MCF 10A (cell line): ENCODE data around the gene FMOD. TPM values are rescaled to one million over a fixed set of nuclear protein-coding genes. Genes with fewer than 3 reads are reported as not detected.
"Not testable (repeated sequence)": the region's sequence is repeated elsewhere in the genome, so short reads cannot be mapped to it uniquely, and the experiment has no call there.

Experiments used
- BruUV-seq: library from RNA; stranded (reverse); fragments of 400-500 nt; replicated peaks from 2 replicates; lab custom pipeline; 2021; lab: Mats Ljungman, UMichigan
- CTCF ChIA-PET: fragments of 300-600 bp; sonication (Branson Sonifier 250); formaldehyde crosslinking; extraction: SDS; loops from one replicate; lab custom pipeline; 2021; ENCODE audit warnings: antibody characterized with exemption, inconsistent platforms; lab: Yijun Ruan, JAX
- POLR2A ChIA-PET: fragments of 300-600, 350-650 bp; sonication (Branson Sonifier 250); formaldehyde crosslinking; extraction: SDS; loops from one replicate; lab custom pipeline; 2020; ENCODE audit warnings: antibody characterized with exemption, inconsistent platforms; lab: Yijun Ruan, JAX
- DNase-seq: peaks from one replicate; pipeline ENCODE4 v3.0.0-alpha.2; 2018; ENCODE audit not compliant: unreplicated experiment
- H3K27ac Mint-ChIP-seq: one replicate; pipeline ENCODE4 v1.8.0; 2022; ENCODE audit warnings: mild to moderate bottlenecking, low read depth, mixed read lengths; ENCODE audit not compliant: unreplicated experiment
- H3K27me3 Mint-ChIP-seq: one replicate; pipeline ENCODE4 v1.8.0; 2022; ENCODE audit warnings: mixed read lengths; ENCODE audit not compliant: insufficient read depth, unreplicated experiment
- H3K36me3 Mint-ChIP-seq: one replicate; pipeline ENCODE4 v1.8.0; 2022; ENCODE audit warnings: mild to moderate bottlenecking, moderate library complexity, mixed read lengths; ENCODE audit not compliant: insufficient read depth, unreplicated experiment
- H3K4me1 Mint-ChIP-seq: one replicate; pipeline ENCODE4 v1.8.0; 2022; ENCODE audit warnings: mixed read lengths; ENCODE audit not compliant: insufficient read depth, unreplicated experiment
- H3K4me3 Mint-ChIP-seq: one replicate; pipeline ENCODE4 v1.8.0; 2022; ENCODE audit warnings: mild to moderate bottlenecking, moderate library complexity, mixed read lengths; ENCODE audit not compliant: unreplicated experiment
- H3K9me3 Mint-ChIP-seq: one replicate; pipeline ENCODE4 v1.8.0; 2022; ENCODE audit warnings: mixed read lengths; ENCODE audit not compliant: unreplicated experiment
- intact Hi-C: fragments of 100-400 bp; cut with micrococcal nuclease; formaldehyde crosslinking; loops from 2 replicates; pipeline ENCODE4 v1.14.1; 2022
- total RNA-seq: library from RNA; stranded (reverse); gene quantifications from 2 replicates; pipeline ENCODE4 v1.2.3, GENCODE V29; 2022
- TF ChIP-seq, protein P1 (sequence below): fragments of 200-600 bp; IDR thresholded peaks from one replicate; pipeline ENCODE4 v1.8.0; 2022; ENCODE audit warnings: antibody characterized with exemption, mild to moderate bottlenecking; ENCODE audit not compliant: unreplicated experiment

The FMOD gene
- total RNA-seq, 1 experiment from 2014 or later: not detected

DNA sequence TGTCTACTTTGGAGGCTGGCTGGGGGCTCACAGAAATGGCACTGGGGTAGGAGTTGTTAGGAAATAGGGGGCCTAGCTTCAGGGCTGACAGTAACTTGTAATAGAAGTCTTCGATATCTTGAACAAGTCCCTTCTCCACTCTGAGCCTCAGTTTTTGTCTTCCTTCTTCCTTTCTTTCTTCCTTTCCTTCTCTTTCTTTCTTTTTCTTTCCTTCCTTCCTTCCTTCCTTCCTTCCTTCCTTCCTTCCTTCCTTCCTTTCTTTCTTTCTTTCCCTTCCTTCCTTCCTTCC lies 32.7 kb downstream of the FMOD start:
- DNase-seq: no peak
- no peaks in the 10 kb centered on the region for H3K36me3 Mint-ChIP-seq
- H3K9me3 Mint-ChIP-seq: no peaks in the 10 kb centered on the region
- TF ChIP-seq, protein P1, sequence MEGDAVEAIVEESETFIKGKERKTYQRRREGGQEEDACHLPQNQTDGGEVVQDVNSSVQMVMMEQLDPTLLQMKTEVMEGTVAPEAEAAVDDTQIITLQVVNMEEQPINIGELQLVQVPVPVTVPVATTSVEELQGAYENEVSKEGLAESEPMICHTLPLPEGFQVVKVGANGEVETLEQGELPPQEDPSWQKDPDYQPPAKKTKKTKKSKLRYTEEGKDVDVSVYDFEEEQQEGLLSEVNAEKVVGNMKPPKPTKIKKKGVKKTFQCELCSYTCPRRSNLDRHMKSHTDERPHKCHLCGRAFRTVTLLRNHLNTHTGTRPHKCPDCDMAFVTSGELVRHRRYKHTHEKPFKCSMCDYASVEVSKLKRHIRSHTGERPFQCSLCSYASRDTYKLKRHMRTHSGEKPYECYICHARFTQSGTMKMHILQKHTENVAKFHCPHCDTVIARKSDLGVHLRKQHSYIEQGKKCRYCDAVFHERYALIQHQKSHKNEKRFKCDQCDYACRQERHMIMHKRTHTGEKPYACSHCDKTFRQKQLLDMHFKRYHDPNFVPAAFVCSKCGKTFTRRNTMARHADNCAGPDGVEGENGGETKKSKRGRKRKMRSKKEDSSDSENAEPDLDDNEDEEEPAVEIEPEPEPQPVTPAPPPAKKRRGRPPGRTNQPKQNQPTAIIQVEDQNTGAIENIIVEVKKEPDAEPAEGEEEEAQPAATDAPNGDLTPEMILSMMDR: no peak
- peaks cover 12% of the 10 kb centered on the region for H3K4me1 Mint-ChIP-seq
- no peak overlapping the region for H3K27ac Mint-ChIP-seq
- intact Hi-C loops: no loop called here
- ChIA-PET CTCF (interaction anchor here (0.5 to 4.5 kb wide), 8 partner anchors 8 to 50 kb away, joined by 3 to 32 read pairs (median 6); no protein-coding TSS in a partner anchor), POLR2A (interaction anchor here (2.3 to 2.4 kb wide), 2 partner anchors 9 to 11 kb away, joined by 13 to 39 read pairs; no protein-coding TSS in a partner anchor)
- BruUV-seq: no TSS peak
- H3K4me3 Mint-ChIP-seq: no peak overlapping the region
- H3K27me3 Mint-ChIP-seq: peaks cover 39% of the 10 kb centered on the region

DNA sequence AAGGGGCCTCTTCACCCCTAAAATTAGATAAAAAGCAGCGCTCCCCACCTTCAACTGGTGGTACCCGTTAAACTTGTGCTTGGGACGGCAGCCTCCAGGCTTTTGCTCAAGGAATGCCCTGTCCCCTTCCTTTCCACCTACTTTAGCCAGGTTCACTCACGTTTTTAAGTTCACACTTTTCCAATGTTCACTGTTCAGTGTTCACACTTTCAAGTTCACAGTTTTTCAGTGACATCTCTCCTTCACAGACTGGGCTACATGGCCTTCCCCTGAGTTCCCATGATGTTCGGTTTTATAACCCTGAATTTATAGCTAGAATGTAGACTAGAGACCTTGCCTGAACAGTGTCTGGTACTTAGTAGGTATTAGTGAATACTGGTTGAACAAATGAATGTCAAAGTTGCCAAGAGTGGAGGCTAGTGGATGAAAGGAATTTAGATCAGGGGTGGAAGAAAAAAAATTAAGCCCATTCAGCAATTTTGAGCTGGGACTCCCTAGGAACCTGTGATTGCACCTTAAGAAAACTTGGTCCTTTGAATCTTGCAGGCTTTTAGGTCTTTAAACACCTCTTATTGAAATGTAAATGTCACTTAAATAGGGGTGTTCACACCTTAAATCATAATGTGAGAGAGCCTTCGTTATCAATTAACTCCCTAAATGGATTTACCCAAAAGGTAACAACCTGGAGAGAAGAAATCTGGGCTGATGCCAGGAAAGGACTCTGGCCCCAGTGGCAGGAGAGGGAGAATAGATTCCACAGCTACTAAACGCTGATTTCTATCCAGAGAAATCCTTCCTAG lies 33.3 kb downstream of the FMOD start:
- Mint-ChIP-seq H3K9me3 (no peaks in the 10 kb centered on the region), H3K27me3 (peaks cover 34% of the 10 kb centered on the region), H3K36me3 (no peaks in the 10 kb centered on the region), H3K4me3 (no peak overlapping the region), H3K27ac (no peak overlapping the region), H3K4me1 (peaks cover 7% of the 10 kb centered on the region)
- CTCF ChIA-PET: interaction anchor here (0.5 to 4.5 kb wide), 13 partner anchors 8 to 101 kb away, joined by 3 to 32 read pairs (median 6); no protein-coding TSS in a partner anchor
- intact Hi-C loops: no loop called here
- TF ChIP-seq, protein P1: no peak
- no peak for DNase-seq
- BruUV-seq: no TSS peak
- POLR2A ChIA-PET: interaction anchor here (1.2 to 2.4 kb wide), 3 partner anchors 10 to 311 kb away, joined by 4 to 39 read pairs (median 13); partner anchors contain the start of gene TMEM183A

DNA sequence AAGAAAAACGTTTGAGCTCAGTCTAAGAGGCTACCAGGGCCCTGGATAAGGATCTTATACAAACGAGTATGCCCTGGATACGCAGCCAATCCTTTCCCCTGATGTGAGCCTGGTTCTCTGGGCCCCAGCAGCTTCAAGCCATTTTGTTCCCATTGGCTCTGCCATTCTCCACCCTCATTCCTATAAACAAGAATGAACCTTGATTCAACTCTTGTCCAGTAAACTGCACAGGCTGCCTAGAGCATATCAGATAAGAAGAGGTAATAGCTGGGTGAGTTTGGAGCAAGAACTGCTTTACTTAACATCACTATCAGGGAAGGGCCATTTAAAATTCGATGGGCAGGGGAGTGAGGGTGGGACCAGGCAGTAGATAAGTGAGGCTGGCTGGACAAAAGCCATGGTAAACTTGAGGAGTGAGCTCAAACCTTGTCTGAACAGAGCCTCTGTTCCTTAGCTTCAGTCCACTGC lies 34.3 kb downstream of the FMOD start:
- intact Hi-C loops: no loop called here
- DNase-seq: no peak
- Mint-ChIP-seq H3K9me3 (no peaks in the 10 kb centered on the region), H3K4me1 (peaks cover 7% of the 10 kb centered on the region), H3K4me3 (no peak overlapping the region), H3K27ac (no peak overlapping the region), H3K27me3 (peaks cover 33% of the 10 kb centered on the region), H3K36me3 (no peaks in the 10 kb centered on the region)
- no TSS peak for BruUV-seq
- ChIA-PET POLR2A (interaction anchor here (0.5 to 2.4 kb wide), 7 partner anchors 8 to 453 kb away, joined by 3 to 39 read pairs (median 3); partner anchors contain the start of gene TMEM183A), CTCF (interaction anchor here (0.6 to 4.5 kb wide), 13 partner anchors 9 to 1127 kb away, joined by 3 to 32 read pairs (median 5); no protein-coding TSS in a partner anchor)
- TF ChIP-seq, protein P1: no peak

DNA sequence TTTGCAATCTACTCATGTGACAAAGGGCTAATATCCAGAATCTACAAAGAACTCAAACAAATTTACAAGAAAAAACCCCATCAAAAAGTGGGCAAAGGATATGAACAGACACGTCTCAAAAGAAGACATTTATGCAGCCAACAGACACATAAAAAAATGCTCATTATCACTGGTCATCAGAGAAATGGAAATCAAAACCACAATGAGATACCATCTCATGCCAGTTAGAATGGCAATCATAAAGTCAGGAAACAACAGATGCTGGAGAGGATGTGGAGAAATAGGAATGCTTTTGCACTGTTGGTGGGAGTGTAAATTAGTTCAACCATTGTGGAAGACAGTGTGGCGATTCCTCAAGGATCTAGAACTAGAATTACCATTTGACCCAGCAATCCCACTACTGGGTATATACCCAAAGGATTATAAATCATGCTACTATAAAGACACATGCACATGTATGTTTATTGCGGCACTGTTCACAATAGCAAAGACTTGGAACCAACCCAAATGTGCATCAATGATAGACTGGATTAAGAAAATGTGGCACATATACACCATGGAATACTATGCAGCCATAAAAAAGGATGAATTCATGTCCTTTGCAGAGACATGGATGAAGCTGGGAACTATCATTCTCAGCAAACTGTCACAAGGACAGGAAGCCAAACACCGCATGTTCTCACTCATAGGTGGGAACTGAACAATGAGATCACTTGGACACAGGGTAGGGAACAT lies 36.7 kb downstream of the FMOD start:
- H3K27me3 Mint-ChIP-seq: peaks cover 25% of the 10 kb centered on the region
- H3K4me3 Mint-ChIP-seq, H3K4me1 Mint-ChIP-seq, BruUV-seq, DNase-seq, H3K27ac Mint-ChIP-seq, intact Hi-C loops, H3K9me3 Mint-ChIP-seq: not testable (repeated sequence)
- POLR2A ChIA-PET: interaction anchor here (1.2 to 10.5 kb wide), 3 partner anchors 7 to 20 kb away, joined by 3 to 238 read pairs (median 8); no protein-coding TSS in a partner anchor
- CTCF ChIA-PET: interaction anchor here (4.5 to 10.1 kb wide), 3 partner anchors 12 to 45 kb away, joined by 32 to 195 read pairs (median 167); no protein-coding TSS in a partner anchor
- H3K36me3 Mint-ChIP-seq: peaks cover 19% of the 10 kb centered on the region
